ENCODE results near the gene ACE. TPM values are rescaled to one million over a fixed set of nuclear protein-coding genes. Genes with fewer than 3 reads are reported as not detected.

ACE gene
- total and polyA plus RNA-seq, 2 donors from 2014 or later, result 4.3 to 12.9 TPM

- no peak overlapping the region for H3K4me3 ChIP-seq (ENCODE audit: low read length in 3 of 3)
- FAIRE-seq, result no peak
- peaks cover 0 to 2% (median 0%) of the 10 kb centered on the region in 3 donors for H3K4me1 ChIP-seq (ENCODE audit: control insufficient read depth in 2 of 3, insufficient read depth in 2 of 3, low read depth in 1 of 3, low read length in 3 of 3)
- no peak for TF ChIP-seq CTCF (IDR thresholded peaks at IDR 0.05; ENCODE audit: borderline replicate concordance, extremely low read depth, insufficient read depth)
- no peak overlapping the region for H3K9ac ChIP-seq (ENCODE audit: low read length in 3 of 3)
- peak in 1 of 5 donors; percentile 19 for DNase-seq
- H3K27me3 ChIP-seq (ENCODE audit: control insufficient read depth, insufficient read depth, low read length), result no peaks in the 10 kb centered on the region
- intact Hi-C loops (cut with DNase I), result no loop called here
- no peaks in the 10 kb centered on the region for H3K9me3 ChIP-seq (ENCODE audit: control insufficient read depth in 2 of 3, insufficient read depth in 1 of 3, low read length in 3 of 3)
- H3K36me3 ChIP-seq (ENCODE audit: control insufficient read depth in 2 of 3, insufficient read depth in 3 of 3, low read length in 3 of 3), result no peaks in the 10 kb centered on the region
- no peak overlapping the region for H3K27ac ChIP-seq (ENCODE audit: low read depth in 2 of 2, low read length in 2 of 2)
Observed at GRCh38 chr17:63431618-63431938, 45.3 kb upstream of the ACE start.

GRCh38 chr17:63431939-63432804, 44.7 kb upstream of the ACE start:
- TF ChIP-seq CTCF (IDR thresholded peaks at IDR 0.05; ENCODE audit: borderline replicate concordance, extremely low read depth, insufficient read depth), result no peak
- DNase-seq, result peak in 1 of 5 donors; percentile 63
- H3K27me3 ChIP-seq (ENCODE audit: control insufficient read depth, insufficient read depth, low read length), result no peaks in the 10 kb centered on the region
- H3K36me3 ChIP-seq (ENCODE audit: control insufficient read depth in 2 of 3, insufficient read depth in 3 of 3, low read length in 3 of 3), result no peaks in the 10 kb centered on the region
- peaks cover 0 to 2% (median 0%) of the 10 kb centered on the region in 3 donors for H3K4me1 ChIP-seq (ENCODE audit: control insufficient read depth in 2 of 3, insufficient read depth in 2 of 3, low read depth in 1 of 3, low read length in 3 of 3)
- H3K9me3 ChIP-seq (ENCODE audit: control insufficient read depth in 2 of 3, insufficient read depth in 1 of 3, low read length in 3 of 3), result no peaks in the 10 kb centered on the region
- no peak for FAIRE-seq
- H3K27ac ChIP-seq (ENCODE audit: low read depth in 2 of 2, low read length in 2 of 2), result no peak overlapping the region
- no peak overlapping the region for H3K4me3 ChIP-seq (ENCODE audit: low read length in 3 of 3)
- intact Hi-C loops (cut with DNase I), result no loop called here
- no peak overlapping the region for H3K9ac ChIP-seq (ENCODE audit: low read length in 3 of 3)

- intact Hi-C loops (cut with DNase I), result no loop called here
- Histone ChIP-seq H3K27ac (ENCODE audit: low read depth in 2 of 2, low read length in 2 of 2) (no peak overlapping the region), H3K4me1 (ENCODE audit: control insufficient read depth in 2 of 3, insufficient read depth in 2 of 3, low read depth in 1 of 3, low read length in 3 of 3) (peaks cover 0 to 2% (median 0%) of the 10 kb centered on the region in 3 donors), H3K9me3 (ENCODE audit: control insufficient read depth in 2 of 3, insufficient read depth in 1 of 3, low read length in 3 of 3) (no peaks in the 10 kb centered on the region), H3K36me3 (ENCODE audit: control insufficient read depth in 2 of 3, insufficient read depth in 3 of 3, low read length in 3 of 3) (no peaks in the 10 kb centered on the region), H3K27me3 (ENCODE audit: control insufficient read depth, insufficient read depth, low read length) (no peaks in the 10 kb centered on the region), H3K9ac (ENCODE audit: low read length in 3 of 3) (no peak overlapping the region), H3K4me3 (ENCODE audit: low read length in 3 of 3) (no peak overlapping the region)
- FAIRE-seq (no peak), DNase-seq (peak in 1 of 5 donors; percentile 86)
- TF ChIP-seq CTCF (IDR thresholded peaks at IDR 0.05; ENCODE audit: borderline replicate concordance, extremely low read depth, insufficient read depth), result no peak
Observed at GRCh38 chr17:63433746-63434591, 42.9 kb upstream of the ACE start.

All from kidney (tissue), 14 donors.